ENCODE data around the gene CFAP58. TPM values are rescaled to one million over a fixed set of nuclear protein-coding genes. Genes with fewer than 3 reads are reported as not detected.
A peak's percentile ranks its signal among the peaks of the same experiment; 100 is the strongest.

The CFAP58 gene
- total and polyA plus RNA-seq, 2 donors (not counting 1 experiment from before 2014, with no cell fraction given): not detected

DNA sequence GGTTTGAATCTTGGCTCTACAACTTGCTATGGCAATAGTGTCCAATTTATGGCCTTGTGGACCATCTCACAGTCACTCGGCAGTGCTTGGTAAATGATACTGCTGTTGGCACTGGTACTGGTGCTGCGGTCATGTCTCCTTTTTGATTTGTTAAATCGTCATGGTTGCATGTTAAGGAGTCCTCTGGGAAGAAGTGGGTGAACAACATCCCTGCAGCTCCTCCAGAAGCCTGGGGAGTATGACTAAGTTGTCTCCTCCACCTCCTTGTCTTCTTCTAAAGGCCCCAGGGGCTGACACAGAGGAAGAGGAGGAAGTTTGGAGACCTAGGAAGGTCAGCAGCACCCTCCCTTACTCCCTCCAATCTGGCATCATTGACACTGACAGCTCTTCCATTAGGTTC, 23.9 kb upstream of the CFAP58 start:
- Histone ChIP-seq H3K9ac (ENCODE audit: low read length) (peak overlapping the region; percentile 24), H2AFZ (ENCODE audit: insufficient read depth, low read depth, low read length, poor library complexity, severe bottlenecking) (no peak overlapping the region), H3K79me2 (ENCODE audit: control insufficient read depth, insufficient read depth, low read length) (peaks cover 100% of the 10 kb centered on the region), H3K27me3 (replicated peaks in 1 of 4; ENCODE audit: control extremely low read depth in 1 of 4, control insufficient read depth in 3 of 4, insufficient read depth in 4 of 4, low read length in 3 of 4) (no peaks in the 10 kb centered on the region), H3K4me1 (ENCODE audit: control insufficient read depth in 2 of 2, insufficient read depth in 2 of 2, low read length in 2 of 2) (peaks cover 74 to 92% of the 10 kb centered on the region in 2 donors), H3K36me3 (replicated peaks in 1 of 2; ENCODE audit: control extremely low read depth in 1 of 2, control insufficient read depth in 1 of 2, extremely low read depth in 1 of 2, insufficient read depth in 2 of 2, low read length in 1 of 2) (peaks cover 0 to 22% of the 10 kb centered on the region in 2 experiments), H3K4me3 (ENCODE audit: control extremely low read depth in 1 of 5, extremely low read depth in 1 of 5, insufficient read depth in 1 of 5, low read depth in 2 of 5, low read length in 4 of 5) (peak overlapping the region in 1 of 5 experiments; percentile 5), H3K27ac (ENCODE audit: low read length in 2 of 2) (peak overlapping the region; percentile 45 to 58), H3K9me3 (ENCODE audit: control extremely low read depth in 1 of 3, control insufficient read depth in 2 of 3, insufficient read depth in 1 of 3, low read length in 2 of 3) (no peaks in the 10 kb centered on the region), H3K4me2 (replicated peaks; ENCODE audit: low read depth, low read length, poor library complexity, severe bottlenecking) (peak overlapping the region; percentile 72), H4K20me1 (ENCODE audit: control insufficient read depth, insufficient read depth, low read length, poor library complexity, severe bottlenecking) (peaks cover 100% of the 10 kb centered on the region)
- peaks cover 97% of the 10 kb centered on the region for H3K4me1 Mint-ChIP-seq
- WGBS (ENCODE audit: insufficient coverage): 83% methylated on average over 3 of the region's 3 CpGs
- POLR2A ChIA-PET: interaction anchor here (1.1 to 2.1 kb wide), 3 partner anchors 8 to 22 kb away, joined by 3 to 15 read pairs (median 3); partner anchors contain the start of gene ITPRIP
- H3K9me3 Mint-ChIP-seq (ENCODE audit: insufficient read depth): no peaks in the 10 kb centered on the region
- intact Hi-C loops (cut with micrococcal nuclease): loop anchor here (1.0 kb wide), 1 partner anchor 8 kb away; no protein-coding TSS in a partner anchor
- peak overlapping the region; percentile 5 for H3K4me3 Mint-ChIP-seq
- H3K27ac Mint-ChIP-seq: peak overlapping the region; percentile 89
- TF ChIP-seq CTCF (IDR thresholded peaks at IDR 0.05): no peak
- no peak for TF ChIP-seq EZH2 (IDR thresholded peaks at IDR 0.05; ENCODE audit: borderline replicate concordance, insufficient read depth, low read depth, low read length, poor library complexity, severe bottlenecking)
- H3K27me3 Mint-ChIP-seq: no peaks in the 10 kb centered on the region
- DNase-seq (no peak), ATAC-seq (ENCODE audit: low read depth) (no peak)
- CTCF ChIA-PET: interaction anchor here (0.8 to 7.8 kb wide), 4 partner anchors 8 to 38 kb away, joined by 3 to 47 read pairs (median 26); partner anchors contain the start of gene ITPRIP

All from B cell (primary cell).